T-helper 2 cell (primary cell): ENCODE results near the gene FAM171A2.

Experiments
- DNase-seq, 5 experiments: peaks; one replicate each; pipeline versions ENCODE4 v3.0.0 to v3.0.0-alpha.2; 2012 to 2022

FAM171A2 gene

GRCh38 chr17:44318077-44318892 lies 45.4 kb downstream of the FAM171A2 start:
- DNase-seq: no peak

GRCh38 chr17:44317545-44317944 lies 46.1 kb downstream of the FAM171A2 start:
- no peak for DNase-seq

- DNase-seq: no peak
Measured at GRCh38 chr17:44315760-44316731, 47.6 kb downstream of the FAM171A2 start.

GRCh38 chr17:44314869-44315661 lies 48.6 kb downstream of the FAM171A2 start:
- DNase-seq: peak in 2 of 5 experiments; percentile 35 to 68

- no peak for DNase-seq
Measured at GRCh38 chr17:44314524-44314868, 49.2 kb downstream of the FAM171A2 start.

- DNase-seq: no peak
Measured at GRCh38 chr17:44314031-44314430, 49.6 kb downstream of the FAM171A2 start.

GRCh38 chr17:44312396-44313104 lies 51.1 kb downstream of the FAM171A2 start:
- no peak for DNase-seq

GRCh38 chr17:44311562-44312181 lies 52.0 kb downstream of the FAM171A2 start:
- no peak for DNase-seq

GRCh38 chr17:44310609-44311376 lies 52.9 kb downstream of the FAM171A2 start:
- no peak for DNase-seq

- no peak for DNase-seq
Measured at GRCh38 chr17:44310188-44310587, 53.5 kb downstream of the FAM171A2 start.

GRCh38 chr17:44309472-44309871 lies 54.2 kb downstream of the FAM171A2 start:
- no peak for DNase-seq

- DNase-seq: no peak
Measured at GRCh38 chr17:44308865-44309264, 54.8 kb downstream of the FAM171A2 start.

GRCh38 chr17:44308320-44308818 lies 55.3 kb downstream of the FAM171A2 start, which contains the start of gene RUNDC3A:
TSS of gene RUNDC3A (plus strand) at chr17:44308601. CDS start at chr17:44308833, 232 bp downstream.
- DNase-seq: peak; percentile 73 to 83 (median 78)

- no peak for DNase-seq
Measured at GRCh38 chr17:44307387-44308186, 56.1 kb downstream of the FAM171A2 start.

- DNase-seq: no peak
Measured at GRCh38 chr17:44304651-44305050, 59.0 kb downstream of the FAM171A2 start.
